Parathyroid adenoma (tissue), 2 donors: ENCODE measurements around the gene ADGRA1.

Experiments
- H2AFZ ChIP-seq: fragments of 300-600 bp; sonication (generic); one replicate; pipeline ENCODE4 v1.7.0; 2017; ENCODE audit warnings: antibody characterized with exemption, mild to moderate bottlenecking
- H3K27ac ChIP-seq: fragments of 300-600 bp; sonication (generic); one replicate; pipeline ENCODE4 v1.7.0; 2017
- H3K27me3 ChIP-seq: fragments of 300-600 bp; sonication (generic); one replicate; pipeline ENCODE4 v1.7.0; 2017; ENCODE audit warnings: low read length; ENCODE audit not compliant: control insufficient read depth, insufficient read depth
- H3K36me3 ChIP-seq: fragments of 300-600 bp; sonication (generic); one replicate; pipeline ENCODE4 v1.7.0; 2017; ENCODE audit warnings: low read length; ENCODE audit not compliant: control insufficient read depth, insufficient read depth
- H3K4me1 ChIP-seq: fragments of 300-600 bp; sonication (generic); one replicate; pipeline ENCODE4 v1.7.0; 2017; ENCODE audit warnings: control low read depth
- H3K4me2 ChIP-seq: fragments of 300-600 bp; sonication (generic); one replicate; pipeline ENCODE4 v1.7.0; 2017; ENCODE audit warnings: low read length
- H3K4me3 ChIP-seq: fragments of 300-600 bp; sonication (generic); one replicate; pipeline ENCODE4 v1.7.0; 2017; ENCODE audit warnings: low read depth, low read length
- H3K79me2 ChIP-seq: fragments of 300-600 bp; sonication (generic); one replicate; pipeline ENCODE4 v1.7.0; 2017; ENCODE audit warnings: control low read depth
- H3K9ac ChIP-seq: fragments of 300-600 bp; sonication (generic); one replicate; pipeline ENCODE4 v1.7.0; 2017; ENCODE audit warnings: mild to moderate bottlenecking
- H3K9me3 ChIP-seq: fragments of 300-600 bp; sonication (generic); one replicate; pipeline ENCODE4 v1.7.0; 2017; ENCODE audit warnings: low read length; ENCODE audit not compliant: control insufficient read depth
- CTCF ChIP-seq: fragments of 300-600 bp; sonication (generic); IDR thresholded peaks from one replicate; pipeline ENCODE4 v1.7.0; 2017; ENCODE audit warnings: antibody characterized with exemption, mild to moderate bottlenecking
- donor health status: primary hyperparathyroidism.

Gene ADGRA1

GRCh38 chr10:133103311-133103910, 15.7 kb downstream of the ADGRA1 start:
- H3K79me2 ChIP-seq, result no peaks in the 10 kb centered on the region
- no peak for TF ChIP-seq CTCF
- no peaks in the 10 kb centered on the region for H3K9me3 ChIP-seq
- H3K27ac ChIP-seq, result no peak overlapping the region
- H3K27me3 ChIP-seq, result no peaks in the 10 kb centered on the region
- no peak overlapping the region for H3K4me3 ChIP-seq
- H3K4me2 ChIP-seq, result no peak overlapping the region
- H3K4me1 ChIP-seq, result no peaks in the 10 kb centered on the region
- no peak overlapping the region for H3K9ac ChIP-seq
- no peaks in the 10 kb centered on the region for H3K36me3 ChIP-seq
- H2AFZ ChIP-seq, result no peak overlapping the region

- Histone ChIP-seq H3K9me3 (no peaks in the 10 kb centered on the region), H3K4me1 (no peaks in the 10 kb centered on the region), H3K4me2 (no peak overlapping the region), H3K27ac (no peak overlapping the region), H3K79me2 (no peaks in the 10 kb centered on the region), H2AFZ (no peak overlapping the region), H3K4me3 (no peak overlapping the region), H3K27me3 (no peaks in the 10 kb centered on the region), H3K9ac (no peak overlapping the region), H3K36me3 (no peaks in the 10 kb centered on the region)
- TF ChIP-seq CTCF, result no peak
Measured at GRCh38 chr10:133104068-133104962, 16.6 kb downstream of the ADGRA1 start.

- Histone ChIP-seq H3K9me3 (no peaks in the 10 kb centered on the region), H3K4me1 (no peaks in the 10 kb centered on the region), H3K4me2 (no peak overlapping the region), H3K27ac (no peak overlapping the region), H3K36me3 (no peaks in the 10 kb centered on the region), H3K4me3 (no peak overlapping the region), H3K79me2 (no peaks in the 10 kb centered on the region), H3K27me3 (no peaks in the 10 kb centered on the region), H3K9ac (no peak overlapping the region), H2AFZ (no peak overlapping the region)
- no peak for TF ChIP-seq CTCF
Measured at GRCh38 chr10:133104963-133105640, 17.4 kb downstream of the ADGRA1 start.

- Histone ChIP-seq H3K27me3 (no peaks in the 10 kb centered on the region), H3K79me2 (no peaks in the 10 kb centered on the region), H3K4me3 (no peak overlapping the region), H3K36me3 (no peaks in the 10 kb centered on the region), H3K9me3 (no peaks in the 10 kb centered on the region), H3K4me2 (no peak overlapping the region), H3K4me1 (no peaks in the 10 kb centered on the region), H3K9ac (no peak overlapping the region), H3K27ac (no peak overlapping the region), H2AFZ (no peak overlapping the region)
- TF ChIP-seq CTCF, result no peak
Measured at GRCh38 chr10:133105686-133106390, 18.1 kb downstream of the ADGRA1 start.
